22Rv1 (cell line): ENCODE measurements around the gene ZNF410.

Source experiments
- ZFX ChIP-seq: fragments of 450-650 bp; IDR thresholded peaks from 2 replicates; pipeline ENCODE4 v1.6.1; 2017; ENCODE audit warnings: antibody characterized with exemption, borderline replicate concordance
- TF ChIP-seq, protein P1 (sequence below): fragments of 450-650 bp; IDR thresholded peaks from 2 replicates; pipeline ENCODE4 v1.5.1; 2017; ENCODE audit warnings: mild to moderate bottlenecking

DNA sequence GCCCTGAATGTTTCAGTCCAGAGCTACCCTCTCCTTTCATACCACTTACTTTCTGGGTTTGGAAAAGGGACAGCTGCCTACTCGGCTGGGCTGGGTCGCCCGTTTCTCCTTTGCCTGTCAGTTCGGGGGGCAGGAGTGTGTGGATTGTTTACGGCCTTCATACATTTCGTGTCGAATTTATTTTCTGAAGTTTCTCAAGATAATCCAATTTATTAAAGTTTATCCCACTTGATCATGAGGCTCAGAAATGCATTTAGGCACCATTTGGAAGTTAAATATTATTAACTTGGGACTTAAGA lies 608 bp downstream of the ZNF410 start:
- TF ChIP-seq, protein P1, sequence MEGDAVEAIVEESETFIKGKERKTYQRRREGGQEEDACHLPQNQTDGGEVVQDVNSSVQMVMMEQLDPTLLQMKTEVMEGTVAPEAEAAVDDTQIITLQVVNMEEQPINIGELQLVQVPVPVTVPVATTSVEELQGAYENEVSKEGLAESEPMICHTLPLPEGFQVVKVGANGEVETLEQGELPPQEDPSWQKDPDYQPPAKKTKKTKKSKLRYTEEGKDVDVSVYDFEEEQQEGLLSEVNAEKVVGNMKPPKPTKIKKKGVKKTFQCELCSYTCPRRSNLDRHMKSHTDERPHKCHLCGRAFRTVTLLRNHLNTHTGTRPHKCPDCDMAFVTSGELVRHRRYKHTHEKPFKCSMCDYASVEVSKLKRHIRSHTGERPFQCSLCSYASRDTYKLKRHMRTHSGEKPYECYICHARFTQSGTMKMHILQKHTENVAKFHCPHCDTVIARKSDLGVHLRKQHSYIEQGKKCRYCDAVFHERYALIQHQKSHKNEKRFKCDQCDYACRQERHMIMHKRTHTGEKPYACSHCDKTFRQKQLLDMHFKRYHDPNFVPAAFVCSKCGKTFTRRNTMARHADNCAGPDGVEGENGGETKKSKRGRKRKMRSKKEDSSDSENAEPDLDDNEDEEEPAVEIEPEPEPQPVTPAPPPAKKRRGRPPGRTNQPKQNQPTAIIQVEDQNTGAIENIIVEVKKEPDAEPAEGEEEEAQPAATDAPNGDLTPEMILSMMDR = no peak
- no peak for TF ChIP-seq ZFX
